ENCODE results near the gene RGS21. TPM values are rescaled to one million over a fixed set of nuclear protein-coding genes. Genes with fewer than 3 reads are reported as not detected.
"Not testable (repeated sequence)": the region's sequence is repeated elsewhere in the genome, so short reads cannot be mapped to it uniquely, and the experiment has no call there.

RGS21 gene
- polyA plus RNA-seq, 1 donor from 2014 or later: not detected

GRCh38 chr1:192284927-192285326, 31.9 kb upstream of the RGS21 start:
- Histone ChIP-seq H3K27ac (ENCODE audit: low read length) (no peak overlapping the region), H2AFZ (ENCODE audit: low read depth, low read length) (no peak overlapping the region), H3K4me3 (ENCODE audit: low read length) (no peak overlapping the region), H3F3A (ENCODE audit: insufficient read depth, low read length, poor library complexity, severe bottlenecking) (no peaks in the 10 kb centered on the region), H3K9ac (ENCODE audit: low read length) (no peak overlapping the region), H3K4me2 (ENCODE audit: low read length) (no peak overlapping the region), H3K79me2 (replicated peaks; ENCODE audit: insufficient read depth, low read length) (no peaks in the 10 kb centered on the region), H3K36me3 (ENCODE audit: insufficient read depth, low read length) (no peaks in the 10 kb centered on the region), H4K20me1 (ENCODE audit: insufficient read depth) (no peaks in the 10 kb centered on the region), H3K9me2 (ENCODE audit: insufficient read depth, low read length) (no peaks in the 10 kb centered on the region), H3K9me3 (ENCODE audit: low read length) (peaks cover 6% of the 10 kb centered on the region), H3K27me3 (ENCODE audit: insufficient read depth, low read depth, low read length) (no peaks in the 10 kb centered on the region)
- TF ChIP-seq SMC3 (conservative IDR thresholded peaks at IDR 0.05; ENCODE audit: poor library complexity): no peak
- TF ChIP-seq REST (IDR thresholded peaks at IDR 0.05; ENCODE audit: borderline replicate concordance): no peak
- TF ChIP-seq TAF1 (IDR thresholded peaks at IDR 0.05; ENCODE audit: low read depth): no peak
- no peak for TF ChIP-seq EP300 (conservative IDR thresholded peaks at IDR 0.05; ENCODE audit: poor library complexity, severe bottlenecking)
- no peak for TF ChIP-seq EZH2 (IDR thresholded peaks at IDR 0.05; ENCODE audit: borderline replicate concordance, insufficient read depth, low read length, poor library complexity, severe bottlenecking)
- no peak for TF ChIP-seq RAD21 (conservative IDR thresholded peaks at IDR 0.05)
- TF ChIP-seq MXI1 (conservative IDR thresholded peaks at IDR 0.05; ENCODE audit: poor library complexity, severe bottlenecking): no peak
- TF ChIP-seq POLR2AphosphoS5 (IDR thresholded peaks at IDR 0.05): no peak
- TF ChIP-seq, protein P1, sequence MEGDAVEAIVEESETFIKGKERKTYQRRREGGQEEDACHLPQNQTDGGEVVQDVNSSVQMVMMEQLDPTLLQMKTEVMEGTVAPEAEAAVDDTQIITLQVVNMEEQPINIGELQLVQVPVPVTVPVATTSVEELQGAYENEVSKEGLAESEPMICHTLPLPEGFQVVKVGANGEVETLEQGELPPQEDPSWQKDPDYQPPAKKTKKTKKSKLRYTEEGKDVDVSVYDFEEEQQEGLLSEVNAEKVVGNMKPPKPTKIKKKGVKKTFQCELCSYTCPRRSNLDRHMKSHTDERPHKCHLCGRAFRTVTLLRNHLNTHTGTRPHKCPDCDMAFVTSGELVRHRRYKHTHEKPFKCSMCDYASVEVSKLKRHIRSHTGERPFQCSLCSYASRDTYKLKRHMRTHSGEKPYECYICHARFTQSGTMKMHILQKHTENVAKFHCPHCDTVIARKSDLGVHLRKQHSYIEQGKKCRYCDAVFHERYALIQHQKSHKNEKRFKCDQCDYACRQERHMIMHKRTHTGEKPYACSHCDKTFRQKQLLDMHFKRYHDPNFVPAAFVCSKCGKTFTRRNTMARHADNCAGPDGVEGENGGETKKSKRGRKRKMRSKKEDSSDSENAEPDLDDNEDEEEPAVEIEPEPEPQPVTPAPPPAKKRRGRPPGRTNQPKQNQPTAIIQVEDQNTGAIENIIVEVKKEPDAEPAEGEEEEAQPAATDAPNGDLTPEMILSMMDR (IDR thresholded peaks at IDR 0.05; ENCODE audit: poor library complexity, severe bottlenecking): no peak

GRCh38 chr1:192303029-192303428, 13.8 kb upstream of the RGS21 start:
- Histone ChIP-seq H3K9me2 (ENCODE audit: insufficient read depth, low read length) (no peaks in the 10 kb centered on the region), H3K36me3 (ENCODE audit: insufficient read depth, low read length) (no peaks in the 10 kb centered on the region), H3K27me3 (ENCODE audit: insufficient read depth, low read depth, low read length) (no peaks in the 10 kb centered on the region), H3F3A (ENCODE audit: insufficient read depth, low read length, poor library complexity, severe bottlenecking) (no peaks in the 10 kb centered on the region), H4K20me1 (ENCODE audit: insufficient read depth) (no peaks in the 10 kb centered on the region), H3K27ac (ENCODE audit: low read length) (no peak overlapping the region), H3K4me2 (ENCODE audit: low read length) (no peak overlapping the region), H3K79me2 (replicated peaks; ENCODE audit: insufficient read depth, low read length) (no peaks in the 10 kb centered on the region), H2AFZ (ENCODE audit: low read depth, low read length) (no peak overlapping the region), H3K9me3 (ENCODE audit: low read length) (no peaks in the 10 kb centered on the region), H3K9ac (ENCODE audit: low read length) (no peak overlapping the region), H3K4me3 (ENCODE audit: low read length) (no peak overlapping the region)
- TF ChIP-seq, protein P1 (IDR thresholded peaks at IDR 0.05; ENCODE audit: poor library complexity, severe bottlenecking): no peak
- TF ChIP-seq RAD21 (conservative IDR thresholded peaks at IDR 0.05) (no peak), REST (IDR thresholded peaks at IDR 0.05; ENCODE audit: borderline replicate concordance) (no peak), MXI1 (conservative IDR thresholded peaks at IDR 0.05; ENCODE audit: poor library complexity, severe bottlenecking) (no peak), EP300 (conservative IDR thresholded peaks at IDR 0.05; ENCODE audit: poor library complexity, severe bottlenecking) (no peak)

- not testable (repeated sequence) for H3K27ac ChIP-seq (ENCODE audit: low read length); H3F3A ChIP-seq (ENCODE audit: insufficient read depth, low read length, poor library complexity, severe bottlenecking); H3K4me2 ChIP-seq (ENCODE audit: low read length); H3K36me3 ChIP-seq (ENCODE audit: insufficient read depth, low read length); H3K27me3 ChIP-seq (ENCODE audit: insufficient read depth, low read depth, low read length); H2AFZ ChIP-seq (ENCODE audit: low read depth, low read length); H3K79me2 ChIP-seq (replicated peaks; ENCODE audit: insufficient read depth, low read length); H3K4me3 ChIP-seq (ENCODE audit: low read length); H3K9me2 ChIP-seq (ENCODE audit: insufficient read depth, low read length); H3K9ac ChIP-seq (ENCODE audit: low read length); H3K9me3 ChIP-seq (ENCODE audit: low read length); H4K20me1 ChIP-seq (ENCODE audit: insufficient read depth)
Observed at GRCh38 chr1:192308314-192308713, 8.5 kb upstream of the RGS21 start.

Measured in neural cell (in vitro differentiated cells).